Measurements from ENCODE around the gene ACER2. TPM values are rescaled to one million over a fixed set of nuclear protein-coding genes. Genes with fewer than 3 reads are reported as not detected.
"Not testable (repeated sequence)": the region's sequence is repeated elsewhere in the genome, so short reads cannot be mapped to it uniquely, and the experiment has no call there.

Gene ACER2
- total and polyA plus RNA-seq, 12 donors: 0.52 to 8.7 (median 3.6) TPM

GRCh38 chr9:19429595-19429994 is 20.8 kb downstream of the ACER2 start:
- no peak for DNase-seq
- Histone ChIP-seq H3K4me3 (no peak overlapping the region), H3K27ac (peak overlapping the region in 1 of 10 donors; percentile 82), H3K36me3 (peaks cover 0 to 52% (median 8%) of the 10 kb centered on the region in 9 donors), H3K9me3 (no peaks in the 10 kb centered on the region), H3K27me3 (no peaks in the 10 kb centered on the region), H3K4me1 (peaks cover 8 to 42% (median 23%) of the 10 kb centered on the region in 9 donors)
- intact Hi-C loops (cut with DNase I): no loop called here
- 84 to 90% methylated on average over 2 of the region's 2 CpGs for WGBS, 2 donors
- ATAC-seq: no peak
- TF ChIP-seq CTCF (IDR thresholded peaks at IDR 0.05): no peak

- no peaks in the 10 kb centered on the region for H3K27me3 ChIP-seq
- TF ChIP-seq CTCF (IDR thresholded peaks at IDR 0.05): no peak
- intact Hi-C loops (cut with DNase I): no loop called here
- H3K9me3 ChIP-seq: no peaks in the 10 kb centered on the region
- 57 to 58% methylated on average over 2 of the region's 2 CpGs for WGBS, 2 donors
- H3K36me3 ChIP-seq: peaks cover 0 to 52% (median 7%) of the 10 kb centered on the region in 9 donors
- H3K4me3 ChIP-seq: no peak overlapping the region
- ATAC-seq (peak in 1 of 8 donors; percentile 36), DNase-seq (no peak)
- peaks cover 8 to 38% (median 19%) of the 10 kb centered on the region in 9 donors for H3K4me1 ChIP-seq
- peak overlapping the region; percentile 18 to 82 (median 75) for H3K27ac ChIP-seq
Measured at GRCh38 chr9:19430201-19430760, 21.5 kb downstream of the ACER2 start.

DNA sequence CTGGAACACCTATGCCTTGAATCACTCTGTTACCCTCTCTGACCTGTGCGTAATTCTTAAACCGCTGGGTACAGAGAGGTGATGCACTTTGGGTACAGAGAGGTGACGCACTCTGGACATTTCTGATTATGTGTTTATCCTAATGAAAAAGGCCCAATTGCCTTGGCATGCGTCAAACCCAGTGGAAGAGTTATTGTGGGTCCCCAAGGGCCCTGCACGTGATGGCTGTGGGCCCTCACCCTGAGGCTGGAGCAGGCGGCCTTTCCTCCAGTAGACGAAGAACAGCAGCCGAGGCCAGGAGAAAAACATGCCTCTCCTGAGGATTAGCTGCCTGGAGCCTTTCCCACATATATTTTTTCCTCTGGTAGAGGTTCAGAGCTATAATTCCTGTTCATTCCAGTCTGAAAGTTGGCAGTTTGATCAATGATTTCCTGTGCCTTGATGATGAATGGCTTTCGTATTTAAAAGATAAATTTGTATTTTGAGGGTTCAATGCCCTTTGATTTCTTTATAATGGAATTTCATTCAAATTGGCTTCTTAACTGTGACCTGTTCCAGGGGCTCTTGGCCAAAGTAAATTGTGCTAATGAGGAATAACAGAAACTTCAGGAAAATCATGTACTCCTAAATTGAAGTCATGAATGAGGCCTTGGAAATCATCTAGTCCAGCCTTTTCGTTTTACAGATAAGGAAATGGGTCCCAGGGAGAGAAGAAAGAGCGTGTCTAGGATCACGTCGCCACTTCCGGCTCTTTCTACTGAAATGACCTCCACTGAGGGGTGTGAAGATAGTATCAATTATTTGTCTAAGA is 22.8 kb downstream of the ACER2 start:
- 51 to 59% methylated on average over 14 of the region's 14 CpGs for WGBS, 2 donors
- peak; percentile 83 to 95 (median 93) for ATAC-seq
- no peak for TF ChIP-seq CTCF (IDR thresholded peaks at IDR 0.05)
- peak overlapping the region; percentile 18 to 82 (median 75) for H3K27ac ChIP-seq
- H3K9me3 ChIP-seq: no peaks in the 10 kb centered on the region
- peaks cover 0 to 51% (median 9%) of the 10 kb centered on the region in 9 donors for H3K36me3 ChIP-seq
- H3K4me3 ChIP-seq: no peak overlapping the region
- peaks cover 8 to 38% (median 19%) of the 10 kb centered on the region in 9 donors for H3K4me1 ChIP-seq
- intact Hi-C loops (cut with DNase I): loop anchor here in 1 of 10 donors (1.0 kb wide), 1 partner anchor 23 kb away; no protein-coding TSS in a partner anchor
- no peaks in the 10 kb centered on the region for H3K27me3 ChIP-seq
- DNase-seq: peak; percentile 72 to 73

- Histone ChIP-seq H3K9me3 (no peaks in the 10 kb centered on the region), H3K4me3 (no peak overlapping the region), H3K4me1 (peaks cover 8 to 40% (median 22%) of the 10 kb centered on the region in 9 donors), H3K27ac (peak overlapping the region in 9 of 10 donors; percentile 47 to 82 (median 76)), H3K36me3 (peaks cover 0 to 51% (median 6%) of the 10 kb centered on the region in 9 donors), H3K27me3 (no peaks in the 10 kb centered on the region)
- TF ChIP-seq CTCF (IDR thresholded peaks at IDR 0.05): no peak
- no peak for DNase-seq
- intact Hi-C loops (cut with DNase I): no loop called here
- ATAC-seq: no peak
Measured at GRCh38 chr9:19432473-19432872, 23.7 kb downstream of the ACER2 start.

GRCh38 chr9:19433729-19434128 is 24.9 kb downstream of the ACER2 start:
- H3K27me3 ChIP-seq; intact Hi-C loops (cut with DNase I); H3K9me3 ChIP-seq; H3K4me3 ChIP-seq; ATAC-seq; H3K27ac ChIP-seq; DNase-seq: not testable (repeated sequence)
- H3K36me3 ChIP-seq: peaks cover 0 to 58% (median 6%) of the 10 kb centered on the region in 9 donors
- WGBS, 2 donors: 92 to 97% methylated on average over 20 to 28 of the region's 35 CpGs
- peaks cover 8 to 40% (median 22%) of the 10 kb centered on the region in 9 donors for H3K4me1 ChIP-seq
